Smooth muscle cell (in vitro differentiated cells): ENCODE data around the gene HSPA4. TPM values are rescaled to one million over a fixed set of nuclear protein-coding genes. Genes with fewer than 3 reads are reported as not detected.

Experiments
- DNase-seq: peaks from one replicate; lab custom pipeline; 2025; ENCODE audit not compliant: unreplicated experiment; lab: John Stamatoyannopoulos, UW
- H2AFZ ChIP-seq: fragments of 200-600 bp; sonication (generic); 2 replicates; pipeline ENCODE4 v1.6.0; 2016; ENCODE audit warnings: antibody characterized with exemption, low read depth, mild to moderate bottlenecking
- H3F3A ChIP-seq: fragments of 200-600 bp; sonication (generic); 2 replicates; pipeline ENCODE4 v1.6.0; 2017; ENCODE audit warnings: antibody characterized with exemption, low read depth
- H3K27ac ChIP-seq: fragments of 200-600 bp; sonication (generic); 2 replicates; pipeline ENCODE4 v1.5.1; 2016; ENCODE audit warnings: low read depth, mild to moderate bottlenecking
- H3K27me3 ChIP-seq: fragments of 200-600 bp; sonication (generic); 2 replicates; pipeline ENCODE4 v1.6.1; 2016; ENCODE audit warnings: low read depth, mild to moderate bottlenecking
- H3K36me3 ChIP-seq: fragments of 200-600 bp; sonication (generic); 2 replicates; pipeline ENCODE4 v1.5.1; 2016; ENCODE audit warnings: low read depth
- H3K4me1 ChIP-seq: fragments of 200-600 bp; sonication (generic); 2 replicates; pipeline ENCODE4 v1.5.1; 2016; ENCODE audit warnings: low read depth
- H3K4me2 ChIP-seq: fragments of 200-600 bp; sonication (generic); 2 replicates; pipeline ENCODE4 v1.6.0; 2016; ENCODE audit warnings: mild to moderate bottlenecking
- H3K4me3 ChIP-seq: fragments of 200-600 bp; sonication (generic); 2 replicates; pipeline ENCODE4 v1.5.1; 2016; ENCODE audit warnings: mild to moderate bottlenecking
- H3K79me2 ChIP-seq: fragments of 200-600 bp; sonication (generic); 2 replicates; pipeline ENCODE4 v1.6.0; 2016; ENCODE audit warnings: low read depth, mild to moderate bottlenecking
- H3K9ac ChIP-seq: fragments of 200-600 bp; sonication (generic); 2 replicates; pipeline ENCODE4 v1.6.0; 2016; ENCODE audit warnings: low read depth
- H3K9me3 ChIP-seq: fragments of 200-600 bp; sonication (generic); replicated peaks from 2 replicates; pipeline ENCODE4 v1.5.1; 2016; ENCODE audit warnings: low read depth
- H4K20me1 ChIP-seq: fragments of 200-600 bp; sonication (generic); 2 replicates; pipeline ENCODE4 v1.6.0; 2016; ENCODE audit warnings: low read depth
- CTCF ChIP-seq: fragments of 200-600 bp; sonication (generic); IDR thresholded peaks from 2 replicates; pipeline ENCODE4 v1.5.1; 2017; ENCODE audit warnings: borderline replicate concordance, mild to moderate bottlenecking, antibody characterized with exemption; ENCODE audit not compliant: insufficient read depth, poor library complexity, severe bottlenecking
- WGBS: methylation state at CpG from one replicate; pipeline ENCODE4 v1.1.7; 2016; ENCODE audit warnings: low lambda C conversion rate; 5-methylcytosine and 5-hydroxymethylcytosine counted together
- polyA plus RNA-seq: library from polyadenylated mRNA; unstranded; fragments of >200 nt; fragmentation: Nextera tagmentation; extraction: Ambion mirVana; gene quantifications from 2 replicates; pipeline ENCODE4 v1.2.1, GENCODE V29; 2016
- total RNA-seq: library from RNA; depleted of rRNA; stranded (reverse); fragments of >200 nt; gene quantifications from 2 replicates; pipeline ENCODE4 v1.2.3, GENCODE V29; 2014

The HSPA4 gene
- total and polyA plus RNA-seq, 2 experiments from 2014 or later, result 73.2 to 90.3 TPM

GRCh38 chr5:133116601-133117000, 64.8 kb downstream of the HSPA4 start:
- WGBS, result 82% methylated on average over 2 of the region's 2 CpGs
- H3K27me3 ChIP-seq, result no peaks in the 10 kb centered on the region
- no peak for TF ChIP-seq CTCF
- no peaks in the 10 kb centered on the region for H3K4me1 ChIP-seq
- H3K27ac ChIP-seq, result no peak overlapping the region
- H3K36me3 ChIP-seq, result no peaks in the 10 kb centered on the region
- no peak overlapping the region for H3K4me2 ChIP-seq
- no peak overlapping the region for H3K4me3 ChIP-seq
- H3F3A ChIP-seq, result no peaks in the 10 kb centered on the region
- no peaks in the 10 kb centered on the region for H4K20me1 ChIP-seq
- no peak overlapping the region for H3K9ac ChIP-seq
- DNase-seq, result no peak
- no peaks in the 10 kb centered on the region for H3K9me3 ChIP-seq
- no peak overlapping the region for H2AFZ ChIP-seq
- H3K79me2 ChIP-seq, result no peaks in the 10 kb centered on the region

- no peak overlapping the region for H2AFZ ChIP-seq
- no peaks in the 10 kb centered on the region for H3K9me3 ChIP-seq
- no peaks in the 10 kb centered on the region for H3K36me3 ChIP-seq
- no peak overlapping the region for H3K9ac ChIP-seq
- H4K20me1 ChIP-seq, result no peaks in the 10 kb centered on the region
- no peak overlapping the region for H3K4me2 ChIP-seq
- DNase-seq, result no peak
- no peaks in the 10 kb centered on the region for H3F3A ChIP-seq
- WGBS, result 93% methylated on average over 10 of the region's 10 CpGs
- no peaks in the 10 kb centered on the region for H3K4me1 ChIP-seq
- H3K4me3 ChIP-seq, result no peak overlapping the region
- no peak overlapping the region for H3K27ac ChIP-seq
- no peaks in the 10 kb centered on the region for H3K79me2 ChIP-seq
- TF ChIP-seq CTCF, result no peak
- no peaks in the 10 kb centered on the region for H3K27me3 ChIP-seq
These were observed 65.5 kb downstream of the HSPA4 start for GRCh38 chr5:133117166-133117911.

- Histone ChIP-seq H3K9me3 (no peaks in the 10 kb centered on the region), H3K4me1 (no peaks in the 10 kb centered on the region), H3K27me3 (no peaks in the 10 kb centered on the region), H2AFZ (no peak overlapping the region), H3K27ac (no peak overlapping the region), H3K4me3 (no peak overlapping the region), H3K79me2 (no peaks in the 10 kb centered on the region), H3K9ac (no peak overlapping the region), H3F3A (no peaks in the 10 kb centered on the region), H3K36me3 (no peaks in the 10 kb centered on the region), H4K20me1 (no peaks in the 10 kb centered on the region), H3K4me2 (no peak overlapping the region)
- WGBS, result 89% methylated on average over 9 of the region's 9 CpGs
- no peak for TF ChIP-seq CTCF
- DNase-seq, result no peak
These were observed 66.2 kb downstream of the HSPA4 start for GRCh38 chr5:133117912-133118445.

GRCh38 chr5:133118741-133119140, 66.9 kb downstream of the HSPA4 start:
- no peak overlapping the region for H3K4me2 ChIP-seq

More at GRCh38 chr5:133118741-133119140, 66.9 kb downstream of the HSPA4 start:
- DNase-seq, result no peak
- TF ChIP-seq CTCF, result no peak
- H3F3A ChIP-seq, result no peaks in the 10 kb centered on the region
- no peak overlapping the region for H2AFZ ChIP-seq
- H4K20me1 ChIP-seq, result no peaks in the 10 kb centered on the region
- H3K27me3 ChIP-seq, result no peaks in the 10 kb centered on the region
- 90% methylated on average over 4 of the region's 4 CpGs for WGBS
- no peak overlapping the region for H3K9ac ChIP-seq
- no peaks in the 10 kb centered on the region for H3K9me3 ChIP-seq
- H3K27ac ChIP-seq, result no peak overlapping the region
- H3K4me1 ChIP-seq, result no peaks in the 10 kb centered on the region
- no peaks in the 10 kb centered on the region for H3K79me2 ChIP-seq
- no peak overlapping the region for H3K4me3 ChIP-seq
- H3K36me3 ChIP-seq, result no peaks in the 10 kb centered on the region
